Thymus (tissue), 11 donors: ENCODE measurements around the gene HIVEP3. TPM values are rescaled to one million over a fixed set of nuclear protein-coding genes. Genes with fewer than 3 reads are reported as not detected.

Experiments used
- DNase-seq, 9 donors: peaks; one replicate each; pipeline ENCODE4 v3.0.0-alpha.2; 2013; ENCODE audit warnings: low spot score in 9 of 9, low read depth in 6 of 9, missing footprints in 1 of 9
- H3K27ac ChIP-seq, 2 donors: one replicate each; pipeline ENCODE4 v1.5.1; 2013; ENCODE audit warnings: control low read depth in 1 of 2, low read depth in 1 of 2, low read length in 1 of 2, mild to moderate bottlenecking in 1 of 2, moderate library complexity in 1 of 2
- H3K27me3 ChIP-seq, 2 donors: one replicate each; pipeline ENCODE4 v1.5.1; 2013; ENCODE audit warnings: low read length in 1 of 2; ENCODE audit not compliant: control insufficient read depth in 2 of 2, insufficient read depth in 1 of 2
- H3K36me3 ChIP-seq, 2 donors: one replicate each; pipeline ENCODE4 v1.5.1; 2013; ENCODE audit warnings: low read length in 1 of 2, mild to moderate bottlenecking in 1 of 2, moderate library complexity in 1 of 2; ENCODE audit not compliant: control insufficient read depth in 2 of 2, insufficient read depth in 2 of 2
- H3K4me1 ChIP-seq, 2 donors: one replicate each; pipeline ENCODE4 v1.5.1; 2013; ENCODE audit warnings: low read length in 2 of 2; ENCODE audit not compliant: control insufficient read depth in 2 of 2, insufficient read depth in 2 of 2
- H3K4me3 ChIP-seq, 2 donors: one replicate each; pipeline ENCODE4 v1.5.1; 2013; ENCODE audit warnings: low read length in 2 of 2, control low read depth in 1 of 2, mild to moderate bottlenecking in 1 of 2
- H3K9me3 ChIP-seq, 2 donors: one replicate each; pipeline ENCODE4 v1.5.1; 2013; ENCODE audit warnings: low read length in 1 of 2, mild to moderate bottlenecking in 1 of 2; ENCODE audit not compliant: control insufficient read depth in 2 of 2, insufficient read depth in 1 of 2
- WGBS: extraction: QIAGEN DNeasy Blood & Tissue Kit; methylation state at CpG from one replicate; pipeline ENCODE4 v1.1.7; 2013; 5-methylcytosine and 5-hydroxymethylcytosine counted together
- polyA plus RNA-seq: library from polyadenylated mRNA; stranded (reverse); fragments of 200-250 nt; gene quantifications from one replicate; pipeline ENCODE4 v1.2.3, GENCODE V29; 2013
- total RNA-seq: library from RNA; stranded (reverse); fragments of 120-200 nt; gene quantifications from one replicate; pipeline ENCODE4 v1.2.4, GENCODE V29; 2013
- donor health status: healthy.

HIVEP3 gene
- total and polyA plus RNA-seq, 2 donors = 6.7 to 12.1 TPM

DNA sequence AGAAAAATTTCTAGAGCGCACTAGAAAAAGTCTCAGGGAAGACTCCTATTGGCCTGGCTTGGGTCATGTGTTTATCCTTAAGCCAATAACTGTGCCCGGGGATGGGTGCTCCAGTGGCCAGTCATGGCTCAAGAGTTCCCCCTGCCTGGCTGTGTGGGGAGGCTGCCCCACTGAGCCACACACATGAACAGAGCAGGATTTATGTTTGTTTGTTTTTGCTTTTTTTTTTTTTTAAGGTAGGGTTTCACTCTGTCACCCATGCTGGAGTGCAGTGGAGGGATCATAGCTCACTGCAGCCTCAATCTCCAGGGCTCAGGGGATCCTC is 456.1 kb downstream of the HIVEP3 start:
- Histone ChIP-seq H3K27me3 (peaks cover 0 to 3% of the 10 kb centered on the region in 2 donors), H3K27ac (no peak overlapping the region), H3K4me3 (no peak overlapping the region), H3K36me3 (no peaks in the 10 kb centered on the region), H3K4me1 (no peaks in the 10 kb centered on the region), H3K9me3 (no peaks in the 10 kb centered on the region)
- DNase-seq = no peak
- WGBS = 97% methylated on average over 2 of the region's 2 CpGs

DNA sequence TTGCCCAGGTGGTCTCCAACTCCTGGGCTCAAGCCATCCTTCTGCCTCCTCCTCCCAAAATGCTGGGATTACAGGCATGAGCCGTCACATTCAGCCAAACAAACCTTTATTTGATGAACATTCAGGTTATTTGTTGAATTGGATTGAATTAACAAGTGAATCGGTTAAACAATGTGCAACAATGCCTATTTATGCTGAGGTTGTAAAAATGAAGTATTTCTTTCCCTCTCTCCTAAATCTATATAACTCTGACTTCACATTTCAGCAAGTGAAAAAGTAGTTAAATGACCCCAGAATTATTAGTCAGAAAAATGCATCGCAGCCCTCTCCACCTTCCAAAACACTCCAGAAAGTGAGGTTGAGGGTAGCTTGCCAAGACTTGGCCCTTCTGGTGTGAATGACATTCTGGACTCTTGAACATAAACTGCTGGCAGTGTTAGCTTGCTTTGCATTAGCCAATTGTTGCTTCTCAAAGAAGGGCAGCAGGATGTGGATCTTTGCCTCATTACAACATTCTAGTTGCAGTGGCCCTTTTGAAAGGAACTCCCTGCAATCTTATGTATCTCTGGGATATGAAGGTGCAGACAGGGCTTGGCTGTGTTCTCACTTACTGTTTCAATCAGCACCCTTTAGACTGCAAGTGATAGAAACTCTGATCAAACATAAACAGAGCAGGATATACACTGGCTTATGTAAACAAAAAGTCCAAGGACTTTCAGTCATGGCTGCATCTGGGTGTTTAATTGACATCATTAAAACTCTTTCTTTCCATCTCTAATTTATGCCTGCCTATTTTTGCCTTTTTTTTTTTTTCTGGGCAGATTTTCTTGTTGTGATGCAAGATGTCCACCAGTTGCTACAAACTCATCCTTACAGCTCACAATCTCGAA is 456.7 kb downstream of the HIVEP3 start:
- no peak overlapping the region for H3K27ac ChIP-seq
- H3K36me3 ChIP-seq = no peaks in the 10 kb centered on the region
- H3K4me1 ChIP-seq = no peaks in the 10 kb centered on the region
- no peak for DNase-seq
- peaks cover 0 to 3% of the 10 kb centered on the region in 2 donors for H3K27me3 ChIP-seq
- no peaks in the 10 kb centered on the region for H3K9me3 ChIP-seq
- no peak overlapping the region for H3K4me3 ChIP-seq
- WGBS = 80% methylated on average over 4 of the region's 4 CpGs

GRCh38 chr1:41456847-41457540 is 461.7 kb downstream of the HIVEP3 start:
- no peaks in the 10 kb centered on the region for H3K4me1 ChIP-seq
- H3K36me3 ChIP-seq = no peaks in the 10 kb centered on the region
- H3K9me3 ChIP-seq = no peaks in the 10 kb centered on the region
- H3K27ac ChIP-seq = no peak overlapping the region
- H3K4me3 ChIP-seq = no peak overlapping the region
- no peak for DNase-seq
- 93% methylated on average over 10 of the region's 10 CpGs for WGBS
- H3K27me3 ChIP-seq = peaks cover 0 to 2% of the 10 kb centered on the region in 2 donors

Other genes with a start within 250 kb of the HIVEP3 start
- 0.28 TPM for gene GUCA2B, start 234.5 kb upstream of the HIVEP3 start, total RNA-seq
- 0.84 TPM for gene GUCA2B, start 234.5 kb upstream of the HIVEP3 start, polyA plus RNA-seq
- 0.57 TPM for gene GUCA2A, start 245.8 kb upstream of the HIVEP3 start, total RNA-seq
- gene GUCA2A, start 245.8 kb upstream of the HIVEP3 start, polyA plus RNA-seq = 3.2 TPM